ENCODE data around the gene RDH13.
"Not testable (repeated sequence)": the region's sequence is repeated elsewhere in the genome, so short reads cannot be mapped to it uniquely, and the experiment has no call there.

Gene RDH13

GRCh38 chr19:55008781-55009180, 54.2 kb downstream of the RDH13 start:
- not testable (repeated sequence) for DNase-seq

GRCh38 chr19:55008189-55008588, 54.8 kb downstream of the RDH13 start:
- DNase-seq: not testable (repeated sequence)

GRCh38 chr19:55007537-55007936, 55.4 kb downstream of the RDH13 start:
- not testable (repeated sequence) for DNase-seq

- not testable (repeated sequence) for DNase-seq
Observed at GRCh38 chr19:55006795-55007194, 56.2 kb downstream of the RDH13 start.

- peak; percentile 56 for DNase-seq
Observed at GRCh38 chr19:55005684-55006488, 57.1 kb downstream of the RDH13 start.

- DNase-seq: no peak
Observed at GRCh38 chr19:55000761-55001160, 62.2 kb downstream of the RDH13 start.

- not testable (repeated sequence) for DNase-seq
Observed at GRCh38 chr19:54998751-54999239, 64.2 kb downstream of the RDH13 start.

- DNase-seq: no peak
Observed at GRCh38 chr19:54995561-54995960, 67.4 kb downstream of the RDH13 start.
